Nephron progenitor cell (in vitro differentiated cells): Measurements from ENCODE around the gene ZKSCAN1.
"Not testable (repeated sequence)": the region's sequence is repeated elsewhere in the genome, so short reads cannot be mapped to it uniquely, and the experiment has no call there.

ENCODE experiments used
- DNase-seq: peaks from one replicate; pipeline ENCODE4 v3.0.0; 2021
- H3K27ac Mint-ChIP-seq: 2 replicates; pipeline ENCODE4 v1.8.0; 2021; ENCODE audit warnings: mild to moderate bottlenecking, moderate library complexity, mixed read lengths
- H3K27me3 Mint-ChIP-seq: 2 replicates; pipeline ENCODE4 v1.8.0; 2021; ENCODE audit warnings: mild to moderate bottlenecking, low read depth, mixed read lengths; ENCODE audit not compliant: poor library complexity
- H3K36me3 Mint-ChIP-seq: 2 replicates; pipeline ENCODE4 v1.8.0; 2021; ENCODE audit warnings: low read depth, mixed read lengths
- H3K4me1 Mint-ChIP-seq: 2 replicates; pipeline ENCODE4 v1.8.0; 2021; ENCODE audit warnings: mixed read lengths
- H3K4me3 Mint-ChIP-seq: 2 replicates; pipeline ENCODE4 v1.8.0; 2021; ENCODE audit warnings: mild to moderate bottlenecking, moderate library complexity, mixed read lengths
- H3K9me3 Mint-ChIP-seq: 2 replicates; pipeline ENCODE4 v1.8.0; 2021; ENCODE audit warnings: mild to moderate bottlenecking, moderate library complexity, mixed read lengths
- CTCF ChIP-seq: fragments of 200-600 bp; sonication (generic); IDR thresholded peaks from 2 replicates; pipeline ENCODE4 v1.5.0; 2021; ENCODE audit warnings: antibody characterized with exemption

Gene ZKSCAN1

GRCh38 chr7:99997545-99998137, 17.8 kb upstream of the ZKSCAN1 start:
- H3K4me1 Mint-ChIP-seq, result peaks cover 18% of the 10 kb centered on the region
- no peak overlapping the region for H3K4me3 Mint-ChIP-seq
- no peak for TF ChIP-seq CTCF
- no peaks in the 10 kb centered on the region for H3K36me3 Mint-ChIP-seq
- H3K9me3 Mint-ChIP-seq, result no peaks in the 10 kb centered on the region
- peaks cover 21% of the 10 kb centered on the region for H3K27me3 Mint-ChIP-seq
- no peak for DNase-seq
- H3K27ac Mint-ChIP-seq, result no peak overlapping the region

- no peaks in the 10 kb centered on the region for H3K9me3 Mint-ChIP-seq
- no peaks in the 10 kb centered on the region for H3K36me3 Mint-ChIP-seq
- peaks cover 17% of the 10 kb centered on the region for H3K4me1 Mint-ChIP-seq
- H3K27me3 Mint-ChIP-seq, result peaks cover 17% of the 10 kb centered on the region
- DNase-seq, result no peak
- H3K4me3 Mint-ChIP-seq, result no peak overlapping the region
- no peak overlapping the region for H3K27ac Mint-ChIP-seq
- TF ChIP-seq CTCF, result no peak
Measured at GRCh38 chr7:100000239-100000638, 15.2 kb upstream of the ZKSCAN1 start.

GRCh38 chr7:100003711-100004661, 11.4 kb upstream of the ZKSCAN1 start:
- no peaks in the 10 kb centered on the region for H3K36me3 Mint-ChIP-seq
- no peaks in the 10 kb centered on the region for H3K9me3 Mint-ChIP-seq
- H3K4me3 Mint-ChIP-seq, result peak overlapping the region; percentile 40
- DNase-seq, result no peak
- TF ChIP-seq CTCF, result no peak
- peaks cover 19% of the 10 kb centered on the region for H3K27me3 Mint-ChIP-seq
- H3K4me1 Mint-ChIP-seq, result peaks cover 33% of the 10 kb centered on the region
- H3K27ac Mint-ChIP-seq, result peak overlapping the region; percentile 95

GRCh38 chr7:100007887-100008286, 7.5 kb upstream of the ZKSCAN1 start:
- Mint-ChIP-seq H3K27me3 (peaks cover 31% of the 10 kb centered on the region), H3K4me1 (peaks cover 33% of the 10 kb centered on the region), H3K36me3 (no peaks in the 10 kb centered on the region), H3K27ac (no peak overlapping the region), H3K4me3 (no peak overlapping the region), H3K9me3 (no peaks in the 10 kb centered on the region)
- peak; percentile 15 for DNase-seq
- no peak for TF ChIP-seq CTCF

- no peak for TF ChIP-seq CTCF
- no peaks in the 10 kb centered on the region for H3K36me3 Mint-ChIP-seq
- peaks cover 30% of the 10 kb centered on the region for H3K4me1 Mint-ChIP-seq
- H3K27me3 Mint-ChIP-seq, result peaks cover 33% of the 10 kb centered on the region
- DNase-seq, result no peak
- H3K4me3 Mint-ChIP-seq, result no peak overlapping the region
- peak overlapping the region; percentile 32 for H3K27ac Mint-ChIP-seq
- no peaks in the 10 kb centered on the region for H3K9me3 Mint-ChIP-seq
Measured at GRCh38 chr7:100008525-100008924, 6.9 kb upstream of the ZKSCAN1 start.

GRCh38 chr7:100009952-100010351, 5.4 kb upstream of the ZKSCAN1 start:
- DNase-seq, H3K9me3 Mint-ChIP-seq, H3K36me3 Mint-ChIP-seq, H3K4me3 Mint-ChIP-seq, H3K27ac Mint-ChIP-seq: not testable (repeated sequence)
- Mint-ChIP-seq H3K4me1 (peaks cover 18% of the 10 kb centered on the region), H3K27me3 (peaks cover 35% of the 10 kb centered on the region)
